Body of pancreas (tissue), 4 donors: ENCODE results near the gene NUFIP1. TPM values are rescaled to one million over a fixed set of nuclear protein-coding genes. Genes with fewer than 3 reads are reported as not detected.

ENCODE experiments used
- ATAC-seq: fragments of 150-250 bp; one replicate; pipeline ENCODE4 v1.9.1; 2016
- DNase-seq, 4 donors: peaks; one replicate each; pipeline ENCODE4 v3.0.0-alpha.2; 2019
- H3K27ac ChIP-seq, 4 donors: fragments of 200-600 bp; sonication (generic); 1 replicate in 3 of 4; 2 replicates in 1 of 4; pipeline versions ENCODE4 v1.5.1 to v1.6.1; 2016 to 2019; ENCODE audit warnings: mild to moderate bottlenecking in 1 of 4, mixed read lengths in 1 of 4, moderate library complexity in 1 of 4
- H3K27me3 ChIP-seq, 2 donors: fragments of 200-600 bp; sonication (generic); one replicate each; pipeline ENCODE4 v1.6.0; 2016; ENCODE audit warnings: mild to moderate bottlenecking in 1 of 2
- H3K36me3 ChIP-seq, 2 donors: fragments of 200-600 bp; sonication (generic); replicated peaks in 1 of 2; 2 replicates each; pipeline ENCODE4 v1.5.1; 2016; ENCODE audit warnings: low read depth in 2 of 2; ENCODE audit not compliant: insufficient read depth in 1 of 2
- H3K4me1 ChIP-seq: fragments of 200-600 bp; sonication (generic); one replicate; pipeline ENCODE4 v1.6.0; 2016
- H3K4me3 ChIP-seq, 2 donors: fragments of 200-600 bp; sonication (generic); 1 replicate in 1 of 2; 2 replicates in 1 of 2; pipeline ENCODE4 v1.5.1; 2016 to 2019
- H3K9me3 ChIP-seq, 3 donors: fragments of 200-600 bp; sonication (generic); 1 replicate in 2 of 3; 2 replicates in 1 of 3; pipeline ENCODE4 v1.5.1; 2016
- CTCF ChIP-seq, 7 experiments: fragments of 450-650 bp in 4 of 7; fragments of 200-600 bp in 3 of 7; sonication (generic) in 3 of 7; IDR thresholded peaks; one replicate each; pipeline ENCODE4 v1.5.1; 2016 to 2019; ENCODE audit warnings: antibody characterized with exemption in 7 of 7
- POLR2A ChIP-seq, 3 donors: fragments of 450-650 bp; IDR thresholded peaks; one replicate each; pipeline ENCODE4 v1.6.1; 2016; ENCODE audit warnings: antibody characterized with exemption in 3 of 3, mild to moderate bottlenecking in 2 of 3
- WGBS, 2 donors: methylation state at CpG; one replicate each; pipeline ENCODE4 v1.1.5; 2017; 5-methylcytosine and 5-hydroxymethylcytosine counted together
- intact Hi-C: fragments of 100-400 bp; cut with DNase I; formaldehyde crosslinking; loops from one replicate; pipeline ENCODE4 v1.15.1; 2023
- total RNA-seq, 2 donors: library from RNA; depleted of rRNA; stranded (reverse); fragments of >200 nt; gene quantifications; one replicate each; pipeline ENCODE4 v1.1.0, GENCODE V29; 2016

NUFIP1 gene
- total RNA-seq, 2 donors from 2014 or later: 1.3 to 1.6 TPM

GRCh38 chr13:44967704-44968433, 21.4 kb downstream of the NUFIP1 start:
- Histone ChIP-seq H3K4me3 (no peak overlapping the region), H3K9me3 (no peaks in the 10 kb centered on the region), H3K4me1 (peaks cover 16% of the 10 kb centered on the region), H3K27me3 (no peaks in the 10 kb centered on the region), H3K36me3 (peaks cover 0 to 7% of the 10 kb centered on the region in 2 donors), H3K27ac (peak overlapping the region in 2 of 4 donors; percentile 16 to 60)
- ATAC-seq (peak; percentile 74), DNase-seq (peak in 1 of 4 donors; percentile 23)
- WGBS, 2 donors: 16 to 27% methylated on average over 3 of the region's 3 CpGs
- TF ChIP-seq POLR2A (IDR thresholded peaks at IDR 0.05): no peak
- TF ChIP-seq CTCF (IDR thresholded peaks at IDR 0.05): peak in 4 of 7 experiments; percentile 37 to 43 (median 41)
- intact Hi-C loops: no loop called here

GRCh38 chr13:44961997-44962396, 27.3 kb downstream of the NUFIP1 start:
- Histone ChIP-seq H3K27me3 (no peaks in the 10 kb centered on the region), H3K4me3 (no peak overlapping the region), H3K9me3 (peaks cover 0 to 5% (median 0%) of the 10 kb centered on the region in 3 donors), H3K36me3 (peaks cover 0 to 11% of the 10 kb centered on the region in 2 donors), H3K4me1 (no peaks in the 10 kb centered on the region), H3K27ac (no peak overlapping the region)
- no peak for ATAC-seq
- intact Hi-C loops: no loop called here
- DNase-seq: no peak
- TF ChIP-seq POLR2A (IDR thresholded peaks at IDR 0.05): no peak
- no peak for TF ChIP-seq CTCF (IDR thresholded peaks at IDR 0.05)
- WGBS, 2 donors: 95 to 99% methylated on average over 2 of the region's 2 CpGs

GRCh38 chr13:44955406-44955805, 33.9 kb downstream of the NUFIP1 start:
- ATAC-seq: peak; percentile 97
- H3K9me3 ChIP-seq: no peaks in the 10 kb centered on the region
- TF ChIP-seq POLR2A (IDR thresholded peaks at IDR 0.05) (no peak), CTCF (IDR thresholded peaks at IDR 0.05) (no peak)
- WGBS, 2 donors: 13 to 26% methylated on average over 3 of the region's 3 CpGs
- H3K4me3 ChIP-seq: no peak overlapping the region
- peak; percentile 78 to 92 (median 88) for DNase-seq
- peaks cover 0 to 2% of the 10 kb centered on the region in 2 donors for H3K36me3 ChIP-seq
- peaks cover 15% of the 10 kb centered on the region for H3K4me1 ChIP-seq
- H3K27me3 ChIP-seq: no peaks in the 10 kb centered on the region
- H3K27ac ChIP-seq: peak overlapping the region in 3 of 4 donors; percentile 13 to 75 (median 60)
- intact Hi-C loops: no loop called here

- Histone ChIP-seq H3K27ac (peak overlapping the region in 1 of 4 donors; percentile 75), H3K27me3 (no peaks in the 10 kb centered on the region), H3K36me3 (peaks cover 0 to 1% of the 10 kb centered on the region in 2 donors), H3K4me3 (no peak overlapping the region), H3K9me3 (no peaks in the 10 kb centered on the region), H3K4me1 (peaks cover 15% of the 10 kb centered on the region)
- ATAC-seq (no peak), DNase-seq (no peak)
- 91 to 92% methylated on average over 7 of the region's 7 CpGs for WGBS, 2 donors
- TF ChIP-seq POLR2A (IDR thresholded peaks at IDR 0.05) (no peak), CTCF (IDR thresholded peaks at IDR 0.05) (no peak)
- intact Hi-C loops: no loop called here
Measured at GRCh38 chr13:44954224-44954623, 35.0 kb downstream of the NUFIP1 start.

GRCh38 chr13:44952671-44953070, 36.6 kb downstream of the NUFIP1 start:
- H3K4me1 ChIP-seq: peaks cover 15% of the 10 kb centered on the region
- TF ChIP-seq POLR2A (IDR thresholded peaks at IDR 0.05) (no peak), CTCF (IDR thresholded peaks at IDR 0.05) (no peak)
- no peaks in the 10 kb centered on the region for H3K27me3 ChIP-seq
- H3K4me3 ChIP-seq: no peak overlapping the region
- DNase-seq: no peak
- ATAC-seq: no peak
- intact Hi-C loops: no loop called here
- H3K36me3 ChIP-seq: no peaks in the 10 kb centered on the region
- 83 to 92% methylated on average over 2 of the region's 2 CpGs for WGBS, 2 donors
- no peak overlapping the region for H3K27ac ChIP-seq
- no peaks in the 10 kb centered on the region for H3K9me3 ChIP-seq
